NB4 (cell line): ENCODE measurements around the gene DNAH9.

Experiments
- MYC ChIP-seq: IDR thresholded peaks from 2 replicates; pipeline ENCODE4 v1.6.1; 2011; ENCODE audit warnings: low read depth, low read length
- POLR2A ChIP-seq: IDR thresholded peaks from 2 replicates; pipeline ENCODE4 v1.6.1; 2011; ENCODE audit warnings: mild to moderate bottlenecking; ENCODE audit not compliant: insufficient read length; ENCODE audit errors: extremely low read depth
- TF ChIP-seq, protein P1 (sequence below): IDR thresholded peaks from one replicate; pipeline ENCODE4 v1.5.1; 2012; ENCODE audit warnings: low read depth, low read length
- TF ChIP-seq, protein P2 (sequence below): IDR thresholded peaks from 2 replicates; pipeline ENCODE4 v1.6.1; 2011; ENCODE audit warnings: low read depth, low read length

- TF ChIP-seq POLR2A (no peak), MYC (no peak)
- TF ChIP-seq, protein P1, sequence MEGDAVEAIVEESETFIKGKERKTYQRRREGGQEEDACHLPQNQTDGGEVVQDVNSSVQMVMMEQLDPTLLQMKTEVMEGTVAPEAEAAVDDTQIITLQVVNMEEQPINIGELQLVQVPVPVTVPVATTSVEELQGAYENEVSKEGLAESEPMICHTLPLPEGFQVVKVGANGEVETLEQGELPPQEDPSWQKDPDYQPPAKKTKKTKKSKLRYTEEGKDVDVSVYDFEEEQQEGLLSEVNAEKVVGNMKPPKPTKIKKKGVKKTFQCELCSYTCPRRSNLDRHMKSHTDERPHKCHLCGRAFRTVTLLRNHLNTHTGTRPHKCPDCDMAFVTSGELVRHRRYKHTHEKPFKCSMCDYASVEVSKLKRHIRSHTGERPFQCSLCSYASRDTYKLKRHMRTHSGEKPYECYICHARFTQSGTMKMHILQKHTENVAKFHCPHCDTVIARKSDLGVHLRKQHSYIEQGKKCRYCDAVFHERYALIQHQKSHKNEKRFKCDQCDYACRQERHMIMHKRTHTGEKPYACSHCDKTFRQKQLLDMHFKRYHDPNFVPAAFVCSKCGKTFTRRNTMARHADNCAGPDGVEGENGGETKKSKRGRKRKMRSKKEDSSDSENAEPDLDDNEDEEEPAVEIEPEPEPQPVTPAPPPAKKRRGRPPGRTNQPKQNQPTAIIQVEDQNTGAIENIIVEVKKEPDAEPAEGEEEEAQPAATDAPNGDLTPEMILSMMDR = no peak
- TF ChIP-seq, protein P2, sequence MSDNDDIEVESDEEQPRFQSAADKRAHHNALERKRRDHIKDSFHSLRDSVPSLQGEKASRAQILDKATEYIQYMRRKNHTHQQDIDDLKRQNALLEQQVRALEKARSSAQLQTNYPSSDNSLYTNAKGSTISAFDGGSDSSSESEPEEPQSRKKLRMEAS = no peak
Observed at GRCh38 chr17:11943759-11944347, 345.6 kb downstream of the DNAH9 start.
